GOT3 (cell line): ENCODE results near the gene RIC1.
"Not testable (repeated sequence)": the region's sequence is repeated elsewhere in the genome, so short reads cannot be mapped to it uniquely, and the experiment has no call there.

Experiments used
- DNase-seq: peaks from one replicate; lab custom pipeline; 2025; ENCODE audit warnings: mixed read lengths; lab: John Stamatoyannopoulos, UW

Gene RIC1

GRCh38 chr9:5667391-5667790 is 38.5 kb downstream of the RIC1 start:
- no peak for DNase-seq

- no peak for DNase-seq
Measured at GRCh38 chr9:5670079-5670478, 41.2 kb downstream of the RIC1 start.

- no peak for DNase-seq
Measured at GRCh38 chr9:5671711-5672353, 42.9 kb downstream of the RIC1 start.

- DNase-seq: not testable (repeated sequence)
Measured at GRCh38 chr9:5675046-5675445, 46.1 kb downstream of the RIC1 start.

GRCh38 chr9:5683591-5683990 is 54.7 kb downstream of the RIC1 start:
- not testable (repeated sequence) for DNase-seq

- no peak for DNase-seq
Measured at GRCh38 chr9:5684101-5684500, 55.2 kb downstream of the RIC1 start.

GRCh38 chr9:5688109-5688508 is 59.2 kb downstream of the RIC1 start:
- DNase-seq: no peak

- DNase-seq: no peak
Measured at GRCh38 chr9:5690278-5690677, 61.4 kb downstream of the RIC1 start.

- no peak for DNase-seq
Measured at GRCh38 chr9:5695860-5696259, 67.0 kb downstream of the RIC1 start.

GRCh38 chr9:5696884-5697283 is 68.0 kb downstream of the RIC1 start:
- no peak for DNase-seq

- DNase-seq: no peak
Measured at GRCh38 chr9:5698004-5698403, 69.1 kb downstream of the RIC1 start.

- no peak for DNase-seq
Measured at GRCh38 chr9:5698810-5699556, 70.1 kb downstream of the RIC1 start.

- DNase-seq: no peak
Measured at GRCh38 chr9:5708414-5708813, 79.5 kb downstream of the RIC1 start.

- no peak for DNase-seq
Measured at GRCh38 chr9:5712651-5713390, 83.9 kb downstream of the RIC1 start.

- no peak for DNase-seq
Measured at GRCh38 chr9:5714501-5715401, 85.8 kb downstream of the RIC1 start.

- DNase-seq: no peak
Measured at GRCh38 chr9:5715548-5716127, 86.7 kb downstream of the RIC1 start.

- DNase-seq: not testable (repeated sequence)
Measured at GRCh38 chr9:5717434-5717833, 88.5 kb downstream of the RIC1 start.

- no peak for DNase-seq
Measured at GRCh38 chr9:5718296-5719032, 89.6 kb downstream of the RIC1 start.

- no peak for DNase-seq
Measured at GRCh38 chr9:5719100-5719926, 90.4 kb downstream of the RIC1 start.

- no peak for DNase-seq
Measured at GRCh38 chr9:5720151-5720550, 91.2 kb downstream of the RIC1 start.
